Bladder microvascular endothelial cell (primary cell): Measurements from ENCODE around the gene KLHL11. TPM values are rescaled to one million over a fixed set of nuclear protein-coding genes. Genes with fewer than 3 reads are reported as not detected.

Experiments used
- total RNA-seq: library from RNA; depleted of rRNA; stranded (reverse); fragments of >200 nt; gene quantifications from 2 replicates; pipeline ENCODE4 v1.2.3, GENCODE V29; 2014

KLHL11 gene, protein sequence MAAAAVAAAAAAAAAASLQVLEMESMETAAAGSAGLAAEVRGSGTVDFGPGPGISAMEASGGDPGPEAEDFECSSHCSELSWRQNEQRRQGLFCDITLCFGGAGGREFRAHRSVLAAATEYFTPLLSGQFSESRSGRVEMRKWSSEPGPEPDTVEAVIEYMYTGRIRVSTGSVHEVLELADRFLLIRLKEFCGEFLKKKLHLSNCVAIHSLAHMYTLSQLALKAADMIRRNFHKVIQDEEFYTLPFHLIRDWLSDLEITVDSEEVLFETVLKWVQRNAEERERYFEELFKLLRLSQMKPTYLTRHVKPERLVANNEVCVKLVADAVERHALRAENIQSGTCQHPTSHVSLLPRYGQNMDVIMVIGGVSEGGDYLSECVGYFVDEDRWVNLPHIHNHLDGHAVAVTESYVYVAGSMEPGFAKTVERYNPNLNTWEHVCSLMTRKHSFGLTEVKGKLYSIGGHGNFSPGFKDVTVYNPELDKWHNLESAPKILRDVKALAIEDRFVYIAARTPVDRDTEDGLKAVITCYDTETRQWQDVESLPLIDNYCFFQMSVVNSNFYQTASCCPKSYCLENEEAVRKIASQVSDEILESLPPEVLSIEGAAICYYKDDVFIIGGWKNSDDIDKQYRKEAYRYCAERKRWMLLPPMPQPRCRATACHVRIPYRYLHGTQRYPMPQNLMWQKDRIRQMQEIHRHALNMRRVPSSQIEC
- total RNA-seq: 15.7 and 34.4 TPM in 2 replicates

GRCh38 chr17:41864836-41865595 is at the start of gene KLHL11:
Gene KLHL11, minus strand, starts transcription at chr17:41865423. Its CDS starts 53 bp downstream, at chr17:41865370.

DNA sequence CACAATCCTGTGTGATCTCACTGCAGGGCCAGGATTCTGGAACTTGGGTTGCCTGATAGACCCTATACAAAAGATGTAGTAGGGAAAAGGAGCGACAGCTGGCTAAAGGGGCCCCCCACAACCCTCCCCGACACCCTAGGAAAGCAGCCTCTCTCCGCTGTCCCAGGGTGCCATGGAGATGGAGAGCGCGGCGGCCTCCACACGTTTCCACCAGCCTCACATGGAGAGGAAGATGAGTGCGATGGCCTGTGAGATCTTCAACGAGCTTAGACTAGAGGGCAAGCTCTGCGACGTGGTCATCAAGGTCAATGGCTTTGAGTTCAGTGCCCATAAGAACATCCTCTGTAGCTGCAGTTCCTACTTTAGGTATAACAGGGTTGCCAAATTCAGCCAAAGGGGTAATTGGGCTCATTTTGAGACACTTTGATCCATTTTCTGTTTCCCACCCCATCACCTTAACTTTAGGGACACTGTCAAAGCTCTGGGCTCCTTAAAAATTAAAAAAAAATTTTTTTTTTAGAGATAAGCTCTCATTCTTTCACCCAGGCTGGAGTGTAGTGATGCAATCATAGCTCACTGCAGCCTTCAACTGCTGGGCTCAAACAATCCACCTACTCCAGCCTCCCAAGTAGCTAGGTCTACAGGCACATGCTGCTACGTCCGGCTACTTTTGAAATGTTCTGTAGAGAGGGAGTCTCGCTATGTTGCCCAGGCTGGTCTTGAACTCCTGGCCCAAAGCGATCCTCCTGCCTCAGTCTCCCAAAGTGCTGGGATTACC is 27.3 kb downstream of the KLHL11 start, which contains the start of gene KLHL10:
TSS of gene KLHL10 (plus strand) at position 65 of the 778 bp plus-strand sequence. CDS start at position 173, 108 bp downstream.

DNA sequence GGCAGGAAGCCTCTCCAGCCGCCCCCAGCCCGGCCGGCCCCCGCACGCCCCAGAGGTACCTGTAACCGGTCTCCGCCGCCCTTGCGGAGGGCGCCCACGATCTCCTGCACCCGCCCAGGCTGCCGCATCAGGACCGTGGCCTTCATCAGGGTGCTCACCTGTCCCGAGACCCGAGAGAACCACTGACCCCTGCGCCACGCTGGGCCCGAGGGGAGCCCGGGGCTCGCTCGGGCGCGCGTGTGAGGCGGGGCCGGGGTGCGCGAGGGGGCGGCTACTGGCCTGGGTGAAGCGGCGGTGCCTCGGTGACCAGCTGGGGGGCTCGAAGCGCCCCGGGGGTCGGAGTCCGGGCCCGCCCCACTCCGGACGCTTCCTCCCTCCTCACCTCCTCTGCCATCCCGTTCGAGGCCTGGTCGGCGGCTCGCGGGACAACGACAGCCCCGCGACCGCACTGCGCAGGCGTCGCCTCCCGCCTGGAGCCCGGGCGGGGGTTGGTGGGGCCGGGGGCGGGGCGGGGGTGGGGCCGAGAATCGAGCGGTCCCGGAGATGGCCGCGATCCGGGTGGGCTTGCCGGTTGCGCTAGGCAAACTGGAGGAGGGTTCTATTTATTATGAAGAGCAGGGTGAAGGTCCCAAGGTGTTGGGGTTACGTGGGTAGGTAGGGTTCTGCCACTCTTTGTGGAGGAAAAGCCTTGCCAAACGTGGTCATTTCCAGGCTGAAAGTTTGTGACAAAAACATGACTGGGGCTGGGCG is 29.2 kb downstream of the KLHL11 start, which contains the start of gene NT5C3B:
TSS of gene NT5C3B (minus strand) at position 433 of the 750 bp plus-strand sequence. CDS start at position 394, 39 bp downstream.

DNA sequence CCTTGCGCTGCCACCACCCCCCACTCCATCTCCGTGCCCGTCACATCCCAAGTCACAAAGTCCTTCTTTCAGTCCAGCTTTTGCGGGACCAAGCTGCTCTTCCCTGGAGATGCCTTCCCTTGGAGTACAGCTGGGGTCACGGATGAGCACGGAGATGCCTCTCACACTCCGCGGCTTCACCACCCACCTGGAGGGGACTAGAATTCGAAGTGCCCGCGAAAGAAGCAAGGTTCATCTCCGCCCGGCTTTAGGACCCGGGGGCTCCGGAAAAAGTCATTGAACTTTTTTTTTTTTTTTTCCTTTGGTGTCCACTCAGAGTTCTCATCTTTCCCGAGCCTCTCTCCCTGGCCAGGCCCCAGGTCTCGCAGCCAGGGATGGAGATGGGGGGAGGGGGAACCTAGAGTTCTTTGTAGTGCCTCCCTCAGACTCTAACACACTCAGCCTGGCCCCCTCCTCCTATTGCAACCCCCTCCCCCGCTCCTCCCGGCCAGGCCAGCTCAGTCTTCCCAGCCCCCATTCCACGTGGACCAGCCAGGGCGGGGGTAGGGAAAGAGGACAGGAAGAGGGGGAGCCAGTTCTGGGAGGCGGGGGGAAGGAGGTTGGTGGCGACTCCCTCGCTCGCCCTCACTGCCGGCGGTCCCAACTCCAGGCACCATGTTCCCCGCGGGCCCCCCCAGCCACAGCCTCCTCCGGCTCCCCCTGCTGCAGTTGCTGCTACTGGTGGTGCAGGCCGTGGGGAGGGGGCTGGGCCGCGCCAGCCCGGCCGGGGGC is 52.7 kb downstream of the KLHL11 start, which contains the start of gene FKBP10:
TSS of gene FKBP10 (plus strand) at position 624 of the 771 bp plus-strand sequence. CDS start at position 655, 31 bp downstream.

DNA sequence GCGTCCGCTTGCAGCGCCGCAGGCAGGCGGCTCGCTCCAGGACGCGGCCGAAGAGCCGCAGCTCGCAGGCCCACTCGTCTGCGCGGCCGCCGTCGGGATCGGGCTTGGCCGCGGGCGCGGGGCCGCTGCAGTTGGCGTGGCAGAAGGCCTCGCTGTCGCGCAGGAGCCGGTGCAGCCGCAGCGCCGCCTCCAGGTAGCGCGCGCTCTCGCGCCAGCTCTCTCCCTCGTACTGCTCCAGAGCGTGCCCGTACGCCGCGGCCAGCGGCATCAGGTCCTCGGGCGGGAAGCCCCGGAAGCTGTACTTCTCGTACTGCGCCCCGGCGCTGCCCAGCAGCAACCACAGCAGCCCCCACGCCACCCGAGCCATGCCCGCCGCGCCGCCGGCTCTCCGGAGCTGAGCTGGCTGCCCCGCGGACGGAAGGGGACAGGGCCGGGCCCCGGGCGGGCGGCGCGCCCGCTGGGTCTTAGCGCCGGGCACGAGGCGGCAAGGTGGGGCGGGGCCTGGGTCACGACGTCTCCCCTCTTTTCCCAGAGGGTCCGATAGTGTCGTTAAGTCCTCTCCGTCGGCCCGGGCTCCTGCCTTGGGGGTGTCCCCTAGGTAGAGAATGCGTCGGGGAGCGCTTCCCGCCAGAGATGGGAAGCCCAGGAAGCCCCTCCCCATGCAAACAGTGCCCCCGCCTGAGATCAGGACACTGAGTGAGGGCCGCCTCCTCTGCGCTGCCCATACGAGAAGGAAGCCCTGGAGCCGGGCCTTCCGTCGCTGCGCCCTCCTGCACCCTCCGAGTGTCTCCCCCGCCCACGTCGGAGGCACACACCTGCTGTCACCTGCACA is 53.5 kb downstream of the KLHL11 start, which contains the start of gene P3H4:
TSS of gene P3H4 (minus strand) at position 401 of the 832 bp plus-strand sequence. CDS start at position 367, 34 bp downstream.

Other genes with a start within 250 kb of the KLHL11 start
- 1.2 and 2.6 TPM in 2 replicates for gene KRT17, start 240.8 kb downstream of the KLHL11 start, total RNA-seq
- gene EIF1, start 176.5 kb downstream of the KLHL11 start, total RNA-seq: 55.4 and 112 TPM in 2 replicates
- not detected in 2 replicates for gene GAST, start 153.1 kb downstream of the KLHL11 start, total RNA-seq
- 0.32 and 0.82 TPM in 2 replicates for gene HAP1, start 130.8 kb downstream of the KLHL11 start, total RNA-seq
- gene JUP, start 78.7 kb downstream of the KLHL11 start, total RNA-seq: 121 and 361 TPM in 2 replicates
- gene P3H4, start 53.5 kb downstream of the KLHL11 start, total RNA-seq: 26.4 and 97.9 TPM in 2 replicates
- 66.5 and 243 TPM in 2 replicates for gene FKBP10, start 52.4 kb downstream of the KLHL11 start, total RNA-seq
- 63.3 and 72.2 TPM in 2 replicates for gene NT5C3B, start 29.2 kb downstream of the KLHL11 start, total RNA-seq
- under 0.01 and 0.19 TPM in 2 replicates for gene KLHL10, start 27.6 kb downstream of the KLHL11 start, total RNA-seq
- gene ACLY, start 53.5 kb upstream of the KLHL11 start, total RNA-seq: 180 and 217 TPM in 2 replicates
- gene ODAD4, start 65.2 kb upstream of the KLHL11 start, total RNA-seq: 0.19 TPM in 1 of 2 replicates, not detected in the other
- 43.5 and 59.5 TPM in 2 replicates for gene CNP, start 101.4 kb upstream of the KLHL11 start, total RNA-seq
- 69.1 and 88.2 TPM in 2 replicates for gene DNAJC7, start 152.0 kb upstream of the KLHL11 start, total RNA-seq
- 27.0 and 31.0 TPM in 2 replicates for gene NKIRAS2, start 154.7 kb upstream of the KLHL11 start, total RNA-seq
- 0.16 and 0.25 TPM in 2 replicates for gene C17orf113, start 185.2 kb upstream of the KLHL11 start, total RNA-seq
- gene ZNF385C, start 233.1 kb upstream of the KLHL11 start, total RNA-seq: not detected in 2 replicates
- 10.2 and 10.4 TPM in 2 replicates for gene DHX58, start 247.3 kb upstream of the KLHL11 start, total RNA-seq